HG03575 (cell line): ENCODE results near the gene C19orf85.

Source experiments
- ATAC-seq: cut with Tn5 transposase; IDR thresholded peaks from one replicate; pipeline ENCODE4 v1.9.1; 2021; ENCODE audit not compliant: unreplicated experiment, insufficient number of reproducible peaks, low FRiP score; ENCODE audit errors: extremely low read depth

The C19orf85 gene

DNA sequence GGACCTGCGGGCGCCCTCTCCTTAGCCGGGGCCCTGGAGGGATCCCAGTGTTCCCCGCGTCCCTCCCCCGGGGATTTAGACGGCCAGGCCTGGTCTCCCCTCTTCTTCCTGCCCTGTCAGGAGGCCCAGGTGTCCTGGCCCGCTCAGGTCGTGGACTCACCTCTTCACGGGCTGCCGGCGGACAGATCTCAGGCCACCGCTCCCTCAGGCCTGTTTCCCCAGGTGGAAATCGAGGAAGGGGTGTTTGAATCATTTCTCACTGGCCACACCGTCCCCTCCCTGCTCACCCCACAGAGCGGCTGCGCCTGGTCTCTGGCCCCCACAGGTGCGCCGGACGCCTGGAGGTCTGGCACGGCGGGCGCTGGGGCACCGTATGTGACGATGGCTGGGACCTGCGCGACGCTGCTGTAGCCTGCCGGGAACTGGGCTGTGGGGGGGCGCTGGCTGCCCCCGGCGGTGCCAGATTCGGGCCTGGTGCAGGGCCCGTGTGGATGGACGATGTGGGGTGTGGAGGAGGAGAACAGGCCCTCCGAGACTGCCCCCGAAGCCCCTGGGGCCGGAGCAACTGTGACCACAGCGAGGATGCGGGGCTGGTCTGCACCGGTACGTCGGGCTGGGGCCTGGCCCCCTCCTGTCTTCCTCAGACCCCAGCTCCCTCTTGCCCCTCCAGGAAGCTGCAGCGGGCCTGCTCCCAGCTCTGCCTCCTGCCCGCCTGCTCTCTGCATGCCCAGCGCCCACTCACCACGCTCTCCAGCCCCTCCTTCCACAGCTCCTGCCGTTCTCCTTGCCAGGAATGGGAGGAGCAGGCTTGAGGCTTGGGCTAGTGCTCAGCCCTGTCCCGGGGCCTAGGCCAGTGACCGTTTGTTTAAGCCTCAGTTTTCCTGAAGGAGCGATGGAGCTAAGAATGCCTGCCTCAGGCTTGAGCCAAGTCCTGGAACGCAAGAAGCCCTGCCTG is 26.2 kb upstream of the C19orf85 start:
- no peak for ATAC-seq

DNA sequence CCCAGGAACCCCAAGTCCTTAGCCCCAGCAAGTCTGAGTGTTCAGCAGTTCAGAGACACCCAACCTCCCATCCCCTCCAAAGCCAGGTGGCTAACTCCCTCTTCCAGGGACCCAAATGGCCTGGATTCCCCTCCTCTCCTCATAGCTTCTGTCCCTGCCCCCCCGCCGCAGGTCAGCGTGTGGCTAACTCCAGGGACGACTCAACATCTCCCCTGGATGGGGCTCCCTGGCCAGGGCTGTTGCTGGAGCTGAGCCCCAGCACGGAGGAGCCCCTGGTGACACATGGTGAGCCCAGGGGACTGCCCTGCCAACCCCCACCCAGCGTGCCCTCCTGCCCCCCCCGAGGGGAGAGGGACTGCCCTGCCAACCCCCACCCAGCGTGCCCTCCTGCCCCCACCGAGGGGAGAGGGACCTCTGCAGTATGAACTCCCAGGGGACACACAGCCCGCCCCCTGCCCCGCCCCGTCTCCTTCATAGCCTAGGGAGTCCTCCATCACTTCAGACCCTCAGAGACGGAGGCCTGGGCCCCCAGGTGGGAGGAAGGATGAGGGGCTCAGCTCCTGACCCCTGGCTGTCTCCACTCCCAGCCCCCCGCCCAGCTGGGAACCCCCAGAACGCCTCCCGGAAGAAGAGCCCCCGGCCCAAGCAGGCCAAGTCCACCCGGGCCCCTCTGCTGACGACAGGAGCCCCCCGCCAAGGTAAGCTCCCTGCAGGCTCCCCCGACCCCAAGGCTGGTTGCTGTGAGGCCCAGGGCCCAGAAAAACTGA is 25.3 kb upstream of the C19orf85 start:
- ATAC-seq: no peak

DNA sequence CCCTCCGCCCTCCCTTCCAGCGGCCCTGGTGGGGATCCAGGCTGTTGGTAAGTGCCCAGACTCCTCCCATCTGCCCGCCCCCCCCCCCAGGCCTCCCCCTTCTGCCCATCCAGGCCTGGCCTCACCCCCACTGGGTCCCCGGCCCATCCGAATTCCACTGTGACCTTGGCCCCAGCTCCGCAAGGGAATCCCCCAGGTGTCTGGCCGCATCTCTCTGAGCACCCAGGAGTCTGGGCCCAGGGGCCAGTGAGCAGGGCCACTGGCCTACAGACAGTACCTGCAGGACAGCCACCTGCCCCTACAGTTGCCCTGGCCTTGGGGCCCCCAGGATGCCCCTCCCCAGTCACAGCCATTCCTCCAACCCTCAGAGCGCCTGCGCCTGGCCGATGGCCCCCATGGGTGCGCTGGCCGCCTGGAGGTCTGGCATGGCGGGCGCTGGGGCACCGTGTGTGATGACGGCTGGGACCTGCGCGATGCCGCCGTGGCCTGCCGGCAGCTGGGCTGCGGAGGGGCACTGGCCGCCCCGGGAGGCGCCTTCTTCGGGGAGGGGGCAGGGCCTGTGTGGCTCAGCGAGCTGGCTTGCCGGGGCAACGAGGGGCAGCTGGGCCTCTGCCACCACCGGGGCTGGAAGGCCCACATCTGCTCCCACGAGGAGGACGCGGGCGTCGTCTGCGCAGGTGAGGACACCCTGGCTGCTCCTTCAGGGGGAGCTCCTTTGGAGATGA is 24.6 kb upstream of the C19orf85 start:
- no peak for ATAC-seq

DNA sequence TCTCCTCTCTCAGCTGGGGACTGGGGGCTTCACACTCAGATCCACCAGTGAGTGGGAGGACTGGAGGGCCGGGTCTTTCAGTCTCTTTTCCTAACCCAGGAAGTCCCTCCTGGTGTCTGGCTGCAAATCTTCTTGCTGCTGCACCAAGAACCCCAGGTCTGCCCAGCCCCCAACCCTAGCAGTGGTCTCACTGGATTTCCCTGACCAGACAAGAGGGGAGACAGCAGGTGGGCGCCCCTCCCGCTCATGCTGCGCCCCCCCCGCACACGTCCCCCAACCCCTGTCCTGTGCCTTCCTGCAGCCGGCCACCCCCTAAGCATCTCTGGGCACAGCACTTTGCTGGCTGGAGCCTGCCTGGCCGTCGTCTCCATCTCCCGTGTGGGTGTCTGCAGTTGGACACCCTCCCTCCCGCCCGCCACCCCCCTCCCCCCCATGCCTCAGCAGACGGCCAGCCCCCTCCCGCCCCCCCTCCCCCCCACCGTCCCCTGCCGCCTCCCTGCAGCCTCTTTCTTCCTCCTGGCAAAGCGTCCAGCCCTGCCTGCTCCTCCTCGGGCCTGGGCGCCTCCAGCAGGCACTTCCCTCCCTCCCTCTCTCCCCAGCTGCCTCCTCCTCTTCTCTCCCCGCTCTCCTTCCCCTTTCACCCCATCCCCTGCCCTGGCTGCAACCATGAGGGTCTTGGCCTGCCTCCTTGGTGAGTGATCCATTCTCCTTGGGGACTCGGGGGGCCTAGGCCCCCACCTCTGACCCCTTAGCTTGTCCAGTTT is 23.6 kb upstream of the C19orf85 start, which contains the start of gene SSC5D:
Gene SSC5D, plus strand, starts transcription at position 513 of the 764 bp plus-strand sequence. Its CDS starts 154 bp downstream, at position 667.
- no peak for ATAC-seq

DNA sequence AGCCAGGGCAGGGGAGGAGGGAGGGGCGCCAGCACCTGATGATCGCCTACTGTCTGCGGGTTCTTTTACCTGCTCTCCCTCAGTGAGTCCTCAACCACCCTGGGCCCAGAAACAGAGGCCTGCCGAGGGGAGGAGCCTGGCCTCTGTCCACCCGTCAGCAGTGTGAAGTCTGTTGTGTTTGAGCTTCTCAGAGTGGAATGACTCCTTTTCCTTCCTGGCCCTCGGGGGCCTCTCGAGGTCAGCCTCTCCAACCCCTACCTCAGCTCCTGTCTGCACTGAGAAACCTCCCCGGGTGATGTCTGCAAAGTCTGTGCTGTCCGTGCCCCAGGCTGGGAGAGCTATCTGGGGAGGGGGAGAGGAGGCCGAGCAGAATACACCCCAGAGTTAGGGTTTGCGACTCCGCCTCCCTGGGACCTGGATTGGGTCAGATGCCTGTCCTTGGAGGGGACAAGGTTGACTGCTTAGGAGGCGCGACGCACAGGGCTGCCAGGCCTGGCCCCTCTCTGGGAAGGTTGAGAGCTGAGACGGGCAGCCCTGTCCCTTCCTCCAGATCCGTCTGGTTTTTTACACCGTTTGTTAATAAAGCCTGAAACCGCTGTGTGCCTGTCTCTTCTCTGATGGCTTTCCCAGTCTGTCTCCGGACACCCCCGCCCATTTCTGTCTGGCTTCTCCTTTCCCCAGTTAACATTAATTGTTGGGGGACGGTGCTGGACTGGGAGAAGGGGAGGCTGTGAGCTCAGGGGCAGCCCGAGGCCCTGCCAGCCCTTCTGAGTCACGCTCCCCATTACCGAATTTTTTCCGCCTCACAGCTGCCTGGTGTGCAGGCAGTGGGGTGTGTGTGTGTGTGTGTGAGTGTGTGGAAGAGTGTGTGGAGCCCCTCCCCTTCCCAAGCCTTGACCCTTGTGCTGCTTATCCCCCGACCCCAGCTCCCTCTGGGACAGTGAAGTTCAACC is 22.7 kb upstream of the C19orf85 start:
- no peak for ATAC-seq

DNA sequence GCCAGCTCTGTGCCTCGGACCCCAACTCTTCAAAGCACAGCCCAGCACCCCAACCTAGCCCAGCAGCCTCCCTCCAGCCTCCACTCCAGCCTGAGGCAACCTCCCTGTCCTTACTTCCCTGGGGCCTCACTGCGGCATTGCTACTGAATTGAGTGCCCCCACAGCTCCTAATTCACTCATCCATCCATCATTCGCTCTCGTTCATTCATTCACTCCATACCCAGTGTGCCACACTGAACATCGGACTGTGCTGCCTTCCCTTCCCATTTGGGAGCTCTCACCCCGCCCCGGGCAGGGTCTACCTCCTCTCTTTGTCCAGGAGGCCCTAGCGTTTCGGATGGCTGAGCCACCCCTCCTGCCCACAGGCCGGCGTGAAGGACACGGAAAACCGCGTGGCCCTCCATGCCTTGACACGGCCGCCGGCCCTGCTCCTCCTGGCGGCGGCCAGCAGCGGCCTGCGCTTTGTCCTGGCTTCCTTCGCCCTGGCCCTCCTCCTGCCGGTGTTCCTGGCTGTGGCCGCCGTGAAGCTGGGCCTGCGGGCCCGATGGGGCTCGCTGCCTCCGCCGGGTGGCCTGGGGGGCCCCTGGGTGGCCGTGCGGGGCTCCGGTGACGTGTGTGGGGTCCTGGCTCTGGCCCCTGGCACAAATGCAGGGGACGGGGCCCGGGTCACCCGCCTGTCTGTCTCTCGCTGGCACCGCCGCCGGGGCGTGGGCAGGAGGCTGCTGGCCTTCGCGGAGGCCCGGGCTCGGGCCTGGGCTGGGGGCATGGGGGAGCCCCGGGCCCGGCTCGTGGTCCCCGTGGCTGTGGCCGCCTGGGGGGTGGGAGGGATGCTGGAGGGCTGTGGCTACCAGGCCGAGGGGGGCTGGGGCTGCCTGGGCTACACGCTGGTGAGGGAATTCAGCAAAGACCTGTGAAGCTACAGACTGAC is 21.8 kb upstream of the C19orf85 start:
- no peak for ATAC-seq

DNA sequence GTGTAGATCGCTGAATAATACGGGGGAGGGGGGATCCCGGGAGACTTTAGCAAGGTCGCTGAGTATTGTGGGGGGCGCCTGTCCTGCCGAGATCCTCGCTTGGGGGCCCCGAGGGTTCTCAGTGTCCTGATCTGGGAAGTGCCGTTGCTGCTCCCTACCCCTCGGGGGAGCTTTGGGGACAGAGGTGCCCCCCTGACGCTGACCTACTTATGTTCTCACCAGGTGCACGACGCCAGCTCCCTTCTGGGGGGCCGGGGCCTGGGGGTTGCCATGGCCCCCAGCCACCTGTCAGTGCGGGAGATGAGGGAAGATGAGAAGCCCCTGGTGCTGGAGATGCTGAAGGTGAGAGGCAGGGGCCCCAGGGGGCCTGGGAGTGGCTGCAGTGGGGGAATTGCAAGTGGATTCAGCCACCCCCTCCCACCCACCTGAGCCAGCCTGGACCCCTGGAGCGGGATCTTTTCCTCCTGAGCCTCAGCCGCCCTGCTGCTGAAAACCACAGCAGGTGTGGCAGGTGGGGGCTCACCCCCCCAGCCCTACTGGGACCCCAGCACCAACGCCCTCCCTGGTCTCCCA is 21.0 kb upstream of the C19orf85 start:
- no peak for ATAC-seq

DNA sequence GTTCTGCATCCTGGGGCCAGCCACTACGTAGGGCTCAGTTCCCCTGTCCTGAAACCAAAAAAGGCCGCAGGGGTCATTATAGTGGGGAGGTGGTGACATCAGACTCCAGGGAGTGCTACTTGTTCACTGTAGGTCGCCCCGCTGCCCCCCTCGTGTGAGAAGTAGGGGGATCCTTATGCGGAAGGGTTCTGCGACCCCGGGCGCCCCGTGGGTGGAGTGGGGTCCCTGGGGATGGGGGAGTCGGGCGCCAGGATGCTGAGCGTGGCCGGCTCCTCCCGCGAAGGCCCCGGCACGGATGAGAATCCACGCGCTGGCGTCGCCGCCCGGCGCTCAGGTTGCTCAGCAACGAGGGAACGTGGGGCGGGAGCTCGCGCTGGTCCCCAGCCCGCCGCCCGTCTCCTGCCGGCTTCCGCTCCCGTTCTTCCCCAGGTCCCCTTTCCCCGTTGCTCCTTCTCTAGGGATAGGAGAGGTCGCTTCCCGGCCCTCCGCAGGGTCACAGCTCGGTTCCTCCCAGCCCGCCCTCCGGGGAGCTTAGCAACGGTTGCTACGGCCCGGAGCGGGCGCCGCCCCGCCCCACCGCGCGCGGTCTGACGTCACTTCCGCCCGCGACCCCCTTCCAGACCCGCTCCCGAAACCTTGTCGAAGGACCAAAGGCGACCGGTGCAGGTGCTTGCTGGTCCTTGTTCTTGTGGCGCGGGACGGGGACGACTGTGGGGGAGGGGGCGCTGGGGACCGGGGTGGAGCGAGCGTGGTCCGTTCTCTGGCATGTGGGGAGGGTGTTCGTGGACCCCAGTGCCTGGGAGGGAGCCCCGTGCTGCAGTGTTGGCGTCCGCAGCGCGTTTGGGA is 20.3 kb upstream of the C19orf85 start, which contains the start of gene NAT14:
Gene NAT14, plus strand, starts transcription at position 596 of the 846 bp plus-strand sequence. CDS start 521 bp downstream, outside the sequence.
- no peak for ATAC-seq

DNA sequence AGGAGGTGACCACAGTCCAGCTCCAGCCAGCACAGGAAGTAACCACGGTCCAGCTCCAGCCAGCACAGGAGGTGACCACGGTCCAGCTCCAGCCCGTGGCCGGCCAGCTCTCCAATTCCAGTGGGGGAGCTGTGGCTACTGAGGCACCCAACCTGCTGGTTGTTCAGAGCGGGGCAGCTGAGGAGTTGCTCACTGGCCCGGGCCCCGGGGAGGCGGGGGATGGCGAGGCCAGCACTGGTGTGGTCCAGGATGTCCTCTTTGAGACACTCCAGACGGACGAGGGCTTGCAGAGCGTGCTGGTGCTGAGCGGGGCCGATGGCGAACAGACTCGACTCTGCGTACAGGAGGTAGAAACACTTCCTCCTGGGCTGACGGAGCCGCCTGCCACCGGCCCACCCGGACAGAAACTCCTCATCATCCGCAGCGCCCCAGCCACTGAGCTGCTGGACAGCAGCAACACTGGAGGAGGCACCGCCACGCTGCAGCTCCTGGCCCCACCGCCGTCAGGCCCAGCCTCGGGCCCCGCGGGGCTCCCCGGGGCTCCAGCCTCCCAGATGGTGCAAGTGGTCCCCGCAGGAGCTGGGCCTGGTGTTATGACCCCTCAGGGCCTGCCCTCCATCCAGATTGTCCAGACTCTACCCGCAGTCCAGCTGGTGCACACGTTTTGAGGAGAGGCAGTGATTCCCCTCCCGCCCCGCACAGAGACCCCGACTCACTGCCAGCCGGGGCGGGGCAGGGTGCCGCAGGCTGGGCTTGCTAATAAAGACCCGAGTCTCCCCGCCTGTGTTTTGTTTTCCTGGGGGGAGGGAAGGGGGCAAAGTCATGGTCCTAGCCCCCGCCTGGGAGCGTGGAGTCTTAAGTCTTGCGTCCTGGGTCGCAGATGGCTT is 19.4 kb upstream of the C19orf85 start:
- ATAC-seq: no peak

DNA sequence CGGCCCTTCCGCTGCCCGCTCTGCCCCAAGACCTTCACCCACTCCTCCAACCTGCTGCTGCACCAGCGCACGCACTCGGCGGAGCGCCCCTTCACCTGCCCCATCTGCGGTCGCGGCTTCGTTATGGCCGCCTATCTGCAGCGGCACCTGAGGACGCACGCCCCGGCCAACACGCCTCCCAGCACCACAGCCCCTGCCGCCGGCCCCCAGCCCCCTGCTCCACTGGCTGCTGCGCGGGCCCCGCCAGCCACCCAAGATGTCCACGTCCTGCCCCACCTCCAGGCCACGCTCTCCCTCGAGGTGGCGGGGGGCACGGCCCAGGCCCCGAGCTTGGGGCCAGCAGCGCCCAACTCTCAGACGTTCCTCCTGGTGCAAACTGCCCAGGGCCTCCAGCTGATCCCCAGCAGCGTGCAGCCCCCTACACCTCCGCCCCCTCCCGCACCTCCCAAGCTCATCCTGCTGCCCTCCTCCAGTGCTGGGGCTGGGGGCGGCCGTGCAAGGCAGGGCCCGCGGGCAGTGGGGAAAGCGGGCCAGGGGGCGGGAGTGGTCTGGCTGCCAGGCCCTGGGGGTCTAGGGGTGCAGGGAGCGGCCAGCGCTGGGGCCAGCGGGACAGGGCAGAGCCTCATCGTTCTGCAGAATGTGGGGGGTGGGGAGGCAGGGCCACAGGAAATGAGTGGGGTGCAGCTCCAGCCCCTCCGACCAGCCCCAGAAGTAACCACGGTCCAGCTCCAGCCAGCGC is 18.6 kb upstream of the C19orf85 start:
- ATAC-seq: no peak

DNA sequence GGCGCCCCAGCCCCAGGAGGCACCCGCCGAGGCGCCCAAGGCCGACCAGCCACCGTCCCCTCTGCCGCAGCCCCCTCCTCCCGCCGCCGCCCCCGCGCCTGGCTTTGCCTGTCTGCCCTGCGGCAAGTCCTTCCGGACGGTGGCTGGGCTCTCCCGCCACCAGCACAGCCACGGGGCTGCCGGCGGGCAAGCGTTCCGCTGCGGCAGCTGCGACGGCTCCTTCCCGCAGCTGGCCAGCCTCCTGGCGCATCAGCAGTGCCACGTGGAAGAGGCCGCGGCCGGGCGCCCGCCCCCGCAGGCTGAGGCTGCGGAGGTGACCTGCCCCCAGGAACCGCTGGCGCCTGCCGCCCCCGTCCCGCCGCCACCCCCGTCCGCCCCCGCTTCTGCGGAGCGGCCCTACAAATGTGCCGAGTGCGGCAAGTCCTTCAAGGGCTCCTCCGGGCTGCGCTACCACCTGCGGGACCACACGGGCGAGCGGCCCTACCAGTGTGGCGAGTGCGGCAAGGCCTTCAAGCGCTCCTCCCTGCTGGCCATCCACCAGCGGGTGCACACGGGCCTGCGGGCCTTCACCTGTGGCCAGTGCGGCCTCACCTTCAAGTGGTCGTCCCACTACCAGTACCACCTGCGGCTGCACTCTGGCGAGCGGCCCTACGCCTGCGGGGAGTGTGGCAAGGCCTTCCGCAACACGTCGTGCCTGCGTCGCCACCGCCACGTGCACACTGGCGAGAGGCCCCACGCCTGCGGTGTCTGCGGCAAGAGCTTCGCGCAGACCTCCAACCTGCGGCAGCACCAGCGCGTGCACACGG is 17.8 kb upstream of the C19orf85 start:
- ATAC-seq: no peak

DNA sequence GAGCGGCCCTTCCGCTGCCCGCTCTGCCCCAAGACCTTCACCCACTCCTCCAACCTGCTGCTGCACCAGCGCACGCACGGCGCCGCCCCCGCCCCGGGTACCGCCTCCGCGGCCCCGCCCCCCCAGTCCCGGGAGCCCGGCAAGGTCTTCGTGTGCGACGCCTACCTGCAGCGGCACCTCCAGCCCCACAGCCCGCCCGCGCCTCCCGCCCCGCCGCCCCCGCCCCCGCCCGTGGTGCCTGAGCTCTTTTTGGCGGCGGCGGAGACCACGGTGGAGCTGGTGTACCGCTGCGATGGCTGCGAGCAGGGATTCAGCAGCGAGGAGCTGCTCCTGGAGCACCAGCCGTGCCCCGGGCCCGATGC is 17.2 kb upstream of the C19orf85 start:
- ATAC-seq: no peak

DNA sequence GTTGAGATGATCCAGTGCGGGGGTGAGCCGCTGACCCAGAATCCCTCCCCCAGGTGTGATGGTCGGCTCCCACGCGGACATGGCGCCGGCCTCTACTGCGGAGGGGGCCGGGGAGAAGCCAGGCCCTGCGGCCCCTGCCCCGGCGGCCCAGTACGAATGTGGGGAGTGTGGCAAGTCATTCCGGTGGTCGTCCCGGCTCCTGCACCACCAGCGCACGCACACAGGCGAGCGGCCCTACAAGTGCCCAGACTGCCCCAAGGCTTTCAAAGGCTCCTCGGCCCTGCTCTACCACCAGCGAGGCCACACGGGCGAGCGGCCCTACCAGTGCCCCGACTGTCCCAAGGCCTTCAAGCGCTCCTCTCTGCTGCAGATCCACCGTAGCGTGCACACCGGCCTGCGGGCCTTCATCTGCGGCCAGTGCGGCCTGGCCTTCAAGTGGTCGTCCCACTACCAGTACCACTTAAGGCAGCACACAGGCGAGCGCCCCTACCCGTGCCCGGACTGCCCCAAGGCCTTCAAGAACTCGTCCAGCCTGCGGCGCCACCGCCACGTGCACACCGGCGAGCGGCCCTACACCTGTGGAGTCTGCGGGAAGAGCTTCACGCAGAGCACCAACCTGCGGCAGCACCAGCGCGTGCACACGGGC is 16.7 kb upstream of the C19orf85 start:
- ATAC-seq: no peak
